GM13977 (cell line): ENCODE results near the gene HCN2.

Source experiments
- DNase-seq: peaks from one replicate; pipeline ENCODE4 v3.0.0; 2012; ENCODE audit warnings: low spot score
- in situ Hi-C: fragments of 300-500 bp; cut with MboI; formaldehyde crosslinking; loops from one replicate; pipeline ENCODE4 v1.12.0; 2022; ENCODE audit warnings: low sequenced_read_pairs, low pct_unique_long_range_greater_than_20kb, mixed read lengths, inconsistent platforms; ENCODE audit not compliant: unreplicated experiment
- TF ChIP-seq, protein P1 (sequence below): IDR thresholded peaks from 2 replicates; pipeline ENCODE4 v1.5.1; 2012; ENCODE audit warnings: mild to moderate bottlenecking, control low read depth; ENCODE audit not compliant: insufficient read depth; ENCODE audit errors: extremely low read depth, missing control alignments

The HCN2 gene

DNA sequence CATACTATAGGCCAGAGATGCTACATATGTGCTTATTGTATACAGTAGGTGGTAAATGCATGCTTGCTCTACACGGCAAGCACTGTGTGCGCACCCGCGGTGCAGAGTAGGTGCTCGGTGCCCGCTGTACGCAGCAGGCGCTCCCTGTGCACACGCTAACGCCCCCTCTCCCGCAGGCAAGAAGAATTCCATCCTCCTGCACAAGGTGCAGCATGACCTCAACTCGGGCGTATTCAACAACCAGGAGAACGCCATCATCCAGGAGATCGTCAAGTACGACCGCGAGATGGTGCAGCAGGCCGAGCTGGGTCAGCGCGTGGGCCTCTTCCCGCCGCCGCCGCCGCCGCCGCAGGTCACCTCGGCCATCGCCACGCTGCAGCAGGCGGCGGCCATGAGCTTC is 25.9 kb downstream of the HCN2 start:
- TF ChIP-seq, protein P1, sequence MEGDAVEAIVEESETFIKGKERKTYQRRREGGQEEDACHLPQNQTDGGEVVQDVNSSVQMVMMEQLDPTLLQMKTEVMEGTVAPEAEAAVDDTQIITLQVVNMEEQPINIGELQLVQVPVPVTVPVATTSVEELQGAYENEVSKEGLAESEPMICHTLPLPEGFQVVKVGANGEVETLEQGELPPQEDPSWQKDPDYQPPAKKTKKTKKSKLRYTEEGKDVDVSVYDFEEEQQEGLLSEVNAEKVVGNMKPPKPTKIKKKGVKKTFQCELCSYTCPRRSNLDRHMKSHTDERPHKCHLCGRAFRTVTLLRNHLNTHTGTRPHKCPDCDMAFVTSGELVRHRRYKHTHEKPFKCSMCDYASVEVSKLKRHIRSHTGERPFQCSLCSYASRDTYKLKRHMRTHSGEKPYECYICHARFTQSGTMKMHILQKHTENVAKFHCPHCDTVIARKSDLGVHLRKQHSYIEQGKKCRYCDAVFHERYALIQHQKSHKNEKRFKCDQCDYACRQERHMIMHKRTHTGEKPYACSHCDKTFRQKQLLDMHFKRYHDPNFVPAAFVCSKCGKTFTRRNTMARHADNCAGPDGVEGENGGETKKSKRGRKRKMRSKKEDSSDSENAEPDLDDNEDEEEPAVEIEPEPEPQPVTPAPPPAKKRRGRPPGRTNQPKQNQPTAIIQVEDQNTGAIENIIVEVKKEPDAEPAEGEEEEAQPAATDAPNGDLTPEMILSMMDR: peak; percentile 24
- in situ Hi-C loops: no loop called here
- no peak for DNase-seq

- in situ Hi-C loops: no loop called here
- no peak for DNase-seq
- TF ChIP-seq, protein P1: no peak
These were observed 26.5 kb downstream of the HCN2 start for GRCh38 chr19:616062-616700.

DNA sequence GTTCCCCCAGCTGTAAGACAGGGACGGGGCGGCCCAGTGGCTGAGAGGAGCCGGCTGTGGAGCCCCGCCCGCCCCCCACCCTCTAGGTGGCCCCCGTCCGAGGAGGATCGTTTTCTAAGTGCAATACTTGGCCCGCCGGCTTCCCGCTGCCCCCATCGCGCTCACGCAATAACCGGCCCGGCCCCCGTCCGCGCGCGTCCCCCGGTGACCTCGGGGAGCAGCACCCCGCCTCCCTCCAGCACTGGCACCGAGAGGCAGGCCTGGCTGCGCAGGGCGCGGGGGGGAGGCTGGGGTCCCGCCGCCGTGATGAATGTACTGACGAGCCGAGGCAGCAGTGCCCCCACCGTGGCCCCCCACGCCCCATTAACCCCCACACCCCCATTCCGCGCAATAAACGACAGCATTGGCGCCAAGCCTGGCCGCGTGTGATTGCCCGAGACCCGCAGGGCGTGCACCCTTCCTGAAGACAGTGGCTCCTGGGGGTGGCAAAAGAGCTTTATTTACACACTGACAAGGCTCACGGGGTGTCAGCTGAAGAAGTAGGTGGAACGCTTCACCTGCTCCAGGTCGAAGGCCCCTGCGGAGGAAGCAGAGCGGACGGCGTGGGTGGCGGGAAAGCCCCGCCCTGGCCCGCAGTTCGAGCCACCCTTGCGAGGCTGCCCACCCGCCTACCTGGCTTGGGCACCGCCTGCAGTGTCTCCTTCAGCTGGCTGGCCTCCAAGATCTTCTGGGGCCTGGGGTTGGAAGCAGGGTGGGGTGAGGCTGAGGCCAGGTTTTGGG is 27.3 kb downstream of the HCN2 start:
- in situ Hi-C loops: no loop called here
- TF ChIP-seq, protein P1: no peak
- no peak for DNase-seq

DNA sequence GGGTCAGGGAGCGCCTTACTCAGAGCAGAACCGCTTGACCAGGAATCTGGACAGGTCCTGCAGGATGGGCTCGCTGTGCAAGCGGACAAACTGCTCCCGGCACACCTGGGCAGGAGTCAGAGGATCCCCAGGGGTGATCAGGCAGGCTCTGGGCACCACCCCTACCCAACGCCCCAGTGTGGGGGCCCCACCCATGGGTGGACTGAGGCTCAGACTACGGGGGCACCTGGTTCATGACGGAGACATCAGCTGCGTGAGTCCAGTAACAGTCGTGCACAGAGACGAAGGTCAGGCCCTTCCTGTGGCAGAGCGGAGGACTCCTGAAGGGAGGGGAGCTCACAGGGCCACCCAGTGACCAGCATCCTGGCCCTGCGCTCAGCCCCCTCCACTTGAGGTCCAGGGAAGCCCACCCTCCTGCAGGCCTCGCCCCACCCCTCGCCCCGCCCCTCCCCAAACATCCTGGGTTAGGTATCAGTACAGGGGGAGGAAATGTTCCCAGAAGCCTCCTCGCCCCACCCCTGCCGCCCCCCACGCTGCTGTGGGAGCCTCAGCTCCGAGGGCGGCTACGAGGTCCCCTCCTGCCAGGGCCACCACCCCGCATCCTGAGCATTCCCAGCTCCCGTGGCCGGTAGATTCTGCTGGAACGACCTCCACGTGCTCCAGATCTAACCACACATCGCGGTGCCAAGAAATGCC is 28.0 kb downstream of the HCN2 start:
- DNase-seq: no peak
- TF ChIP-seq, protein P1: no peak
- in situ Hi-C loops: no loop called here

DNA sequence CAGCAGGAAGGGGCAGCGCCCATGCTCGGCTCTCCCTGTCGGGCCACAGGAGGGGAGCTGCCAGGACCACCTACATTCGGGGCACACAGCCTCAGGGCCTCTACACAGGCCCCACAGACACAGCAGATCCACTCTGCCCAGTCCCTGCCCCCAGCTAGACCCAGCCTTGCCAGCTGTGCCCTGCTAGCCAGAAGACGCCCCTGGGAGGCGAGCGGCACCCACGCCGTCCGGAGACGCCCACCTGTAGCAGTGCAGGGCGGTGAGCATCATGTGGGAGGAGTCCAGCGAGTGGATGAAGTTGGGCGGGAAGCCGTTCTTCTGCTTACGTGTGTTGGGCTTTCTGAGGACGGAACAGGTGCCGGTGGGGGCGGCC is 28.6 kb downstream of the HCN2 start:
- TF ChIP-seq, protein P1: no peak
- in situ Hi-C loops: no loop called here

GRCh38 chr19:618674-619285 is 29.1 kb downstream of the HCN2 start:
- no peak for DNase-seq
- TF ChIP-seq, protein P1: no peak
- in situ Hi-C loops: no loop called here

More for the DNA sequence above, 28.6 kb downstream of the HCN2 start:
- DNase-seq: no peak
